GM21723 (cell line): ENCODE data around the gene DCTN4.
A peak's percentile ranks its signal among the peaks of the same experiment; 100 is the strongest.
"Not testable (repeated sequence)": the region's sequence is repeated elsewhere in the genome, so short reads cannot be mapped to it uniquely, and the experiment has no call there.

ENCODE experiments used
- ATAC-seq: cut with Tn5 transposase; IDR thresholded peaks from one replicate; pipeline ENCODE4 v1.9.1; 2021; ENCODE audit warnings: mild to moderate bottlenecking, moderate library complexity; ENCODE audit not compliant: unreplicated experiment

The DCTN4 gene

GRCh38 chr5:150778517-150779396, 19.9 kb upstream of the DCTN4 start, which contains the start of gene SMIM3:
SMIM3 (plus strand) TSS chr5:150778757; CDS start chr5:150795441, 16,684 bp downstream.
- peak; percentile 38 for ATAC-seq

GRCh38 chr5:150778088-150778516, 19.3 kb upstream of the DCTN4 start:
- ATAC-seq = no peak

GRCh38 chr5:150777685-150778084, 18.9 kb upstream of the DCTN4 start:
- ATAC-seq = no peak

GRCh38 chr5:150774145-150774544, 15.3 kb upstream of the DCTN4 start:
- no peak for ATAC-seq

- ATAC-seq = no peak
Measured at GRCh38 chr5:150771034-150771795, 12.4 kb upstream of the DCTN4 start.

- ATAC-seq = no peak
Measured at GRCh38 chr5:150766251-150766650, 7.4 kb upstream of the DCTN4 start.

- no peak for ATAC-seq
Measured at GRCh38 chr5:150765799-150766169, 7.0 kb upstream of the DCTN4 start.

- no peak for ATAC-seq
Measured at GRCh38 chr5:150765011-150765798, 6.4 kb upstream of the DCTN4 start.

GRCh38 chr5:150764530-150764929, 5.7 kb upstream of the DCTN4 start:
- ATAC-seq = no peak

GRCh38 chr5:150763023-150763769, 4.4 kb upstream of the DCTN4 start:
- no peak for ATAC-seq

- ATAC-seq = no peak
Measured at GRCh38 chr5:150762211-150762610, 3.4 kb upstream of the DCTN4 start.

- ATAC-seq = no peak
Measured at GRCh38 chr5:150759334-150759583, 442 bp upstream of the DCTN4 start.

GRCh38 chr5:150758203-150758530, 650 bp downstream of the DCTN4 start:
- ATAC-seq = peak; percentile 25

GRCh38 chr5:150757087-150757649, 1.6 kb downstream of the DCTN4 start:
- no peak for ATAC-seq

GRCh38 chr5:150753863-150754262, 5.0 kb downstream of the DCTN4 start:
- no peak for ATAC-seq

- no peak for ATAC-seq
Measured at GRCh38 chr5:150753463-150753862, 5.4 kb downstream of the DCTN4 start.

GRCh38 chr5:150751096-150751891, 7.5 kb downstream of the DCTN4 start:
- ATAC-seq = peak; percentile 64

- ATAC-seq = no peak
Measured at GRCh38 chr5:150750469-150750868, 8.3 kb downstream of the DCTN4 start.

GRCh38 chr5:150743142-150743488, 15.7 kb downstream of the DCTN4 start:
- not testable (repeated sequence) for ATAC-seq
